HPDE6-E6E7 (cell line): ENCODE measurements around the gene TNS3.

Source experiments
- DNase-seq: peaks from one replicate; pipeline ENCODE4 v3.0.0; 2011; ENCODE audit warnings: missing footprints; ENCODE audit errors: extremely low spot score

The TNS3 gene

DNA sequence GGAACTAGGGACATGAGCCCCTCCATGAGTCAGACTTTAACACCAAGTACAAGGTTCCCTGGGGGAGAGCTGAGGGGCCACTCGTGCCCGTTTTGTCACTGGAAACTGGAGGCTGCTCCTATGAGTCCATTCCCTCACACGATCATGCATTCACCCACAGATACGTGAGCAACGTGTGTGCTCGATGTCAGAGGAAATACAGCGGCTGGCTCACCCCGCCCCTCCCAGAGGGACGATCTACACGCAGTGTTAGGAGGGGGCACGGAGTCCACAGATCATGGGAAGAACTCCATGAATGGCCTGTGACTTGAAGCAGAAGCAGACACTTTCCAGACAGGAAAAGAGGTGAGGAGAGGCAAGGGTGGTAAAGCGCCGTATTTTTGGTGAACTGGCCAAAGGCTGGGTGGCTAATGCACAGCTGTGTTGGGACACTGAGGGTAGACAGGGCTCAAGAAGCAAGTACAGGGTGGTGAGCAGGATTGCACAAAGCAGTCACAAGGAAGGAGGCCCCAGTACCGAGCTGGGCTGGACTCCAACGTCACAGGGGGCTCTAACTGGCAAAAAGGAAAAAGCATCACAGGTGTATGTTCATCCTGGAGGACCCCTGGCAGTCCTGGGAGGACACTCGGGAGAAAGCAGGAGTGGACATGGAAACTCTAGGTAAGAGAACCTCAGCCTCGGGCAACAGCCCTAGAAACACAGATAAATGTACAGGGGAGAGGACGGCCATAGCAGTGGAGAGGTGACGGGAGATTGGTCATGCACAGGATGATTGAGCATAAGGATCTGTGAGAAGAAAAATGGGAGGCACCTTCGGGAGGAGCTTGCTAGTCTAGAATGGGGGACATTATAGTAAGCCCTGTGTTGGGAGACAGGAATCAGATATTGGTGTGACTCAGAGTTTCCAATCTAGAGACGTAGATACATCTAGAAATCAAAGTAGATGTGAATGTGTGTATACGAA is 41.2 kb downstream of the TNS3 start:
- DNase-seq = no peak

DNA sequence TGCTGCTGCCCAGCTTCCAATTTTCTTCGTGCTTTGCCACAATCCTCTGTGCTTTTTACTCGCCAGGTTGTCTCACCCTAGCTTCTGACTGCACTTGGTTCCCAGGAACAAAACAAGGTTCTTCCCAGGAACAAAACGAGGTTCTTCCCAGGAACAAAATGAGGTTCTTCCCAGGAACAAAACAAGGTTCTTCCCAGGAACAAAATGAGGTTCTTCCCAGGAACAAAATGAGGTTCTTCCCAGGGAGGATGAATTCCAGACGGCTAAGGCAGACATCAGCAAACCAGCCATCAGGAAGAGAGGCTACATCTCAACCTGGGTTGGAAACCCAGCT is 41.9 kb downstream of the TNS3 start:
- DNase-seq = no peak

DNA sequence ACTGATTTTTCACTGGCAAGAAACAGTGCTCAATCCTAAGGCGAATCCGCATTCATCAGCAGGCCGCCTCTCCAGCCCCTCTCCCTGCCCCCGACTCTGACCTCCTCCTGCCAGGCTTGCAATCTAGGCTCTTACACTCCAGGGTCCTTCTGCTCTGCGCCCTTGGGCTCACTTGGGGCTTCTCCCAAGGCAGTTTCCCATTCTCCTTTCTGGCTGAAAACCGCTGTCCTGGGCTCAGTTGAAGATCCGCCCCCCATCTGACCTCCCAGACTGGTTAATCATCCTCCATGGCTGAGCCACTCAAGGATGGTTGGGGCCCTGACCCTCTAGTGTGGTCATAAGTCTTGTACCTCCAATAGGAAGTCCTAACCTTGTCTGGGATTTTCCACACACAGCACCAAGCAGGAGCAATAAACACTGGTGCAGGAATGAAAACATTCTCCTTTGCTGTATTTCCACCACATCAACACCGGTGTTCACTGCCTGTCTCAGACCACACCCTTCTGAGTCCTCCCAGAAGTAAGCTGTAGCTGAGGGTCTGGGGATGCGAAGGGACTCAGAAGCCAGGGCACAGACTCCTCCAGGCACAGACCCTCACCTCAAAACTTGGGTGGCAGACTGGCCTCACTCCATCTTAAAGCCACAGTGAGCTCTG is 42.4 kb downstream of the TNS3 start:
- no peak for DNase-seq

DNA sequence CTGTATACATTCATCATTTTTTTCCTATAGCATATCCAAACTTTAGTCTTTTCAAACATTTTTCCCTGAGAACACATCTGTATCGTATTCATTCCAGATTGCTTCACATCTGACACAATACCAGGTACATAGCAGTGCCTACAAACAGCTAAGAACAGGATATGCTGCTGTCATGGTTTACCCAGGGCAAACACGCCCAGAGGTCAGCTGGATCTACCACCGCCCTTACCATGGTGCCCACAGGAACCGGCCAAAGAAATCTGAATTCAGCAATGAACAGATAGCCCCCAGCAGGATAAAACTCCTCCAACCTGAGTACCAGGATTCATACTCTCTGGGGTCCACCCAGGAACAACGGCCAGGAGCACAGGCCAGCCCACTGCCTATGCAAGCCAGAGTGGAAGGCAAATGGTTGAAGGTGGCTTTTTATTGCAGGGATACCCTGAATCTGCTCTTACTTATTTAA is 43.0 kb downstream of the TNS3 start:
- DNase-seq = no peak

DNA sequence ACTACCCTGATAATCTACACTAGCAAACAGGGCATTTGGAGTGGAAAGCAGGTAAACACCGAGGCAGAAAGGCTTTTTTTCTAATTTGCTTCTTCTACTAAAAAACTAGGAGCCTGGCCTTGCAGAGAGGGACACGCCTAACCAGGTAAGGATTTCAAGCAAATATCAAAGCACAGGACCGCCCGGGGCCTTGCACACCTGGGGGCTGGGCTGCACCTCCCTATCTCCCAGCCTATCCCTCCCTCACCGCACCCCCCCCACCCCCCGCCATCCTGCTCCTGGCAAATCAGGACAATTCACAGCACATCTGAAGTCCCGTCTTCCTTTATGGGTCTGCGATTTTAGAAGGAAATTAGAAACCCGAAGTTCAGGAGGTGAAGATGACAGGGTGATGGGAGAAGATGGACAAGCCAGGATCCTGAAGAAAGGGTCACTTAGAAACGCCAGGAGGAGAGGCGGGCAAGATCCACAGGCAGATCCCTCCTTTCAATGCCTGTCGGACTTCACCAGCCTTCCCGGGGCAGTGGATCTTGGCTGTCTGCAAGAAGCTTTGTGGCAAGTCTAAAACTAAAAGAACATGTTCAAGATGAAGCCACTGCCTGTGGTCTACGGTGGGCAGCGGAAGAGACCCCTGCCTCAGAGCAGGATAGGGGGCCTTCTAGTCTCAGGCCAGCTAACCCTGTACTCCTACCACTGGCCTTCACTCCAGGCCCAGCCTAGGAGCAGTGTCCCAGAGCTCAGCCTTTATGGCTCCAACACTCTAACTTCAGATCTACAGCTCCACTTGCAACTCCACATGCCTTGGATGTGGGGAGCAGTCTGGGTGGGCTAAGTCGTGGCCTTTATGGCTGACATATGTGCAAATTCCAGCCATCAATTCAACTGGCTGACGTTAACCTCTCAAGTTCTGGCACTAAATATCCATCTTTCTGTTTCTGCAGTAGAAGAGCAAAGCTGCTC is 43.9 kb downstream of the TNS3 start:
- no peak for DNase-seq

DNA sequence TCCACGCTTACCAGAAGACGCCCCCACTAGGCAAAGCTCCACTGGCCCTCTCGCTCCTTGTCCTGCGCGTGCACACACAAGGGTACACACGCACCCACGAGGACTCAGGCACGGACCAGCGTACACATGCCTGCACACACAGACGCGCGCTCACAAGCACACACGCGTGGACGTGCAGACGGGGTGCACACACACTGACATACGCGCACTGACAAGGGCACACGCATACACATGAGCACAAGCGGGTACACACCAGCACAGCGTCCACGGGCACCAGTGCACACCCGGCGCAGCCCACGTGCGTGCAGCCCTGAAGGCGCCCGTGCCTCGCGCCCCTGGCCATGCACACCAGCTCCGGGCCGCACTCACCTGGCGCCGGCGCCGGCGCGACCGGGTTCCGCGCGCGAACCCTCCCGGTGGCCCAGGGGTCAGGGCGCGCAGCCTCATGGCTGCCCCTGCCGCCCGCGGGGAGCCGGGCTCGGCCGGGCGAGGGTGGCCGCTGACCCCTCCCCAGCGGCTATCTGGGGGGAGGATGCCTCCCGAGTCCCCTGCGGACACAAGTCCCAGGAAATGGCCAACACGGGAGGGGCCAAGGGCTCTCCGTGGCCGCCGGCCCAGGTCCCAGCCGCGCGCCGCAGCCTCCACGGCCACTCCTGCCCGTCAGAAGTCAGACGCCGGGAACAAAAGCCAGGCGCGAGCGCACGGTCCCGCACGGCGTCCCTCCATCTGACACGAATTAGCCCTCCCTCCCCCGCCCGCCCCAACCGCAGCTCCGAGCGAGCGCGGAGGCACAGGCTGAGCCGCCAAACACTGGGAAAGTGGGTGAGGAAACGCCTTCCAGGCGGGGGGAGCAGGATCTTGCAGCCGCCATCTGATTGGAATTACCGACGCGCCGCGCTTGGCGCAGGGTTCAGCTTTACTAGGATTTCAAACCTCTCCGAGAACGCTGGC is 45.0 kb downstream of the TNS3 start:
- no peak for DNase-seq

DNA sequence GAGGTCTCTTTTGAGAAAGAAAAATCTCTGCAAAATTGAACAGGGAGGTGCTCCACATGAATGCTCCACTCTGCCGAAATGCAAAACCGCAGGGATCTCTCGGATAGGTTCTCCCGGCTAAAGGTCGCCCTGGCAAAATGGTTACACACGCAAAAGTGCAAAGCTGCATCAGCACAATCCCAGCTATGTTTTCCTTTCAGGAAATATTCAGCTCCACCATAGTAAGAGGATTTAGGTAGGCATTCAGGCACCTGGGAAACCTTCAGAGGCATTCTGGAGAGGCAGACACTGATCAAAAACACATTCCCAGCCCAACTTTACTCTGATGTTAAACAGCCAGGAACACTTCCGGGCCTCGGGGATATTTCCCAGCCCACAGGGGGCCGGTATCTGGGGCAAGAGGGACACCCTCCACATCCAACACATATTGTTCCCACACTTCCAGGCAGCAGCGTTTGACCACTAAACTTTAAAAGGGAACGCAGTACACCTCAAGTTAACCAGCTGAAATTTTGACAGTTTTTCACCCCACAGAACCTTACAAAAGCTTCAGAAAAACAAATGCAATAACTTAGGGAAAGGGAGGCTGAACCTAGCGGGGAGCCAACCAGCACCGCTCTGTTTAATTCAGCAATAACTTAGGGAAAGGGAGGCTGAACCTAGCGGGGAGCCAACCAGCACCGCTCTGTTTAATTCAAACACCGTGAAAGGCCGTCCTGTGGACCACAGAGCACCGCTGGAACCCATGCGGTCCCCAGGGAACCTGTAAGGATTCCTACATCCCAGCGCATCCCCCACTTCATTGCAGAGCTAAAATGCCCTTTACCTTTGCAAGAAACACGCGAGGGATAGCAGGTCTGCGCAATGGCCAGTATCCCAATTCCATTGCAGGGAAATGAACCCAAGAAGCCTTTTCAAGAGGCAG is 45.9 kb downstream of the TNS3 start:
- DNase-seq = no peak

DNA sequence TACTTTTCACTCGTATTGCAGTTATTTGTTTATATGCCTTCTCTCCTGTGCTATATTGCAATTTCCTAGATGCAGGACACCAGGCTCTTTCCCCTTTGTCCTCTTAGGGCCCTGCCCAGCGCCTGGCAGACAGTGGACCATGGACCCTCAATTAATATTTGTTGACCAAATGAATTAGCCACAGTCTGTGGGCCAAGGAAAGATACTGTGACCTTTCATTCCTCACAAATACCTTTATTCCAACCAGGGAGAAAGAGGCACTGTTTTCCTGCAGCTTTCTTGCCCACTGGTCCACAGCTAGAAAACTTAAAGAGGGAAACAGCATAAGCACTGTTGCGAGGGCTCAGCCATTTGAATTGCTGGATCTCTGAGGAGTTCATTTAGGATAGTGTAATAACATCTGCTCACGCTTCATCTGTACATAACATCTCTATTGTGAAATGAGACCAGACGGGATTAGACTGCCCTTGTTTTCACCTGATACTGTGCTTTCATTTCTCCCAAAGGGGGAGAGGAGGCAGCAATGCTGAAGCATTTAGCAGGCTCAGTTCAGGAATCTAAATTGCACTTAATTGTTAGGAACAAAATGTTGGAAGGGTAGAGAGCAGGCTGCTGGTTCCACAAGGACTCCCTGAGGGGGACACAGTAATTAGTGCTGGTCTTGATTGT is 46.7 kb downstream of the TNS3 start:
- no peak for DNase-seq

DNA sequence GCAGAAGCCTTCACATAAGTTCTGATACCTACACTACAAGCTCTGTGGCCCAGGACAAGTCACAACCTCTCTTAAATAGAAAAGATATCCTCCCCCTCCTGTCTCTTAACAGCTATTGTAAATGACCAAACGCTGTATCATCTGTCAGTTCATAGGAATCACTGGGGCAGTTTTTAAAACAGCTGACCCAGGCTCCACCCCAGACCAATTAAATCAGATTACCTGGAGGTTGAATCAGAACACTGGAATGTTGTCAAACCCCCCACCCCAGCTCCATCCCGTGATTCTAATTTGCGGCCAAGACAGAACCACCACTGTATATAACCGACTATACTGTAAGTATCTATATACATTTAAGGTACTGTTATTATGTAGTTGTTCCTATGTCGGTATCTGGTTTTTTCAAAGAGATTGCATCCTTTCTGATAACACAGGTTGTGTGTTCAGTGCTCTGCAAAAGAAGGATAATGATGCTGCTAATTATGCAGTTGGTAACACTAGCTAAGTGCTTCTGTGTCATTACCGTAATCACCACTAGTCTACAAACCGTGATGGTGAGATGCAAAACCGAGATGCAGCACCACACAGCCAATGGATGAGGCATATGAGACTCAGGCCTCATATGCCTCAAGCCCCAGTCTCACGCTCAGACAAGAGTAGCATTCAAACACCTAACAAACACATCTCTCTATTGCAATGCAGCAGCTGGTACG is 47.4 kb downstream of the TNS3 start:
- peak; percentile 87 for DNase-seq

DNA sequence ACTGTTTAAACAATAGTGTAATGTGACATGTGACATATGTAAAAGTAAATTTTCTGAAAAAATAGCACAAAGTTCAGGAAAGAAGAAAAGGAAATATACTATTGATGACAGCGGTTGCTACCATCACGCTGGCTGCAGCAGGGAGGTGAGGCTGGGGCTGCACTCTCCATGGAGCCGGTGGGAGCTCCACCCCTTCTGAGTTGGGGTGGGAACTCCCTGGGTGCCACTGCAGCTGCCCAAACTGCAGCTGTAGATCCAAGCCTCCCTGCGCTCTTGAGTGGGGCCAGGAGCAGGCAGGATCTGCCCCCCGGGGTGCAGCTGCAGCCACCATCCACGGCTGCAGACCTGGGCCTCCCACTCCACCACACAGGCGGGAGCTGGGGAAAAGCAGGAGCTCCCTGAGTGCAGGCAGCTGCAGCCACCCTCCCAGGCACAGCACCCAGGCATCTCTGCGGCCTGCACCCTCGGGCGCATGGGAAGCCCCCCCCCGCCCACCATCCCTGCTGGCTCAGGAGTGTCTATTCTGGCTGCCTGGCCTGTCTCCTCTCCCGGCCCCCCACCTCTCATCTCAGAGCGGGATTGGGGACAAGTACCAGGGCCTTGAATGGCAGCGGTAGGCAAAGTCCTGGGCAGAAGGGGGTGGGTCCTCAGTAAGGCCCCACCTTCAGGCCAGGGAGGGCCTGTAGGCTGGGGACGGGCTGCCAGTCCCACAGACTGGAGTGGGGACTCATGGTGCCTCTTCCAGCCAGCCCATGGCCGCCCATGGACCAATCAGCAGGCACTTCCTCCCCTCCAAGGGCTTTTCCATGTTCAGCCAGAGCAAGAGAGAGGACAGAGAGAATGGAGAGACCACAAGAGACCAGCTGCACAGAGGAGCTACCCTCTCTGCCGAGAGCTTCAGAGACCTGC is 50.1 kb downstream of the TNS3 start:
- no peak for DNase-seq

DNA sequence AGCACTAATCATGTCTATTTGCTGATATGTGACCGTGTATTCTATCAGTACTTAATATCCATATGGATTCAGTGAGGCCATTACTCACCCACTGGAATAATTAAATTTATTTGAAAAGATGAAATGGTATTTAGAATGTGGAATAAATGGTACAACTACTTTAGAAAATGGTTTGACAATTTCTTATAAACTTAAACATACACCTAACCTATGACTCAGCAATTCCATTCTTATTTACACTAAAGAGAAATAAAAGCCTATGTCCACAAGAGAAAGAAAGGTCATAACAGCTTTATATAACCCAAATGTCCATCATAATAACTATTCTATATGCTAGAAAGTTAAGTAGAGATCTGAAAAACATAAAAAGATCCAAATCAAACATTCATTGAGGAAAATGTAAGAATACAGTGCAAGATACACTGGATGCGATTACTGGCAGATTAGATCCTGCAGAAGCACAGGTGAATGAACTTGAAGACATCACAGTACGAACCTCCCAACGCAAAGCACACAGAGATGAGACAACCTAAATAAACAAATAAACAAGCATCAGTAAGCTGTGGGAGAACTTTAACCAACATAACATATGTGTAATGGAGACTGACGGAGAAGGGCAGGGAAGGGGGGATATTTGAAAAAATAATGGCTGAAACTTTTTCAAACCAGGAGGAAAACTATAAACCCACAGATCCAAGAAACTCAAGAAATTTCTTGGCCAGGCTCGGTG is 51.9 kb downstream of the TNS3 start:
- DNase-seq = no peak

DNA sequence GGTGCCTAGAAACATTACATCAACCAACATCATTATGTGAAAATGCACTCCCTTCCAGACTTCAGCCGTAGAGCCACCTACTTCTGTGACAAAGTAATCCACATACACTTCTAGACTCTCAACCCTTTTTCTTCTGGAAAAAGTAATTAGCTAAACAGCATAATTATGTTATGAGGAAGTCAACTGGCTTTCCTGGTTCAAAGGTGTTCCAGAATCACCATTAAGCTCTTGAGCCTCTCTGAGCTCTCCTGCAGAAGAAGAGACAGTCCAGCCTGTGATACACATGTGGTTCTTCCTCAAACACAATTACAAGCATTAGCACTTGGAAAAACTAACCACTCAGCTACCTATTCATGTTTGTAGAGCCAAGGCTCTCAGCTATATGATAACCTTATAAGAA is 52.5 kb downstream of the TNS3 start:
- DNase-seq = no peak

DNA sequence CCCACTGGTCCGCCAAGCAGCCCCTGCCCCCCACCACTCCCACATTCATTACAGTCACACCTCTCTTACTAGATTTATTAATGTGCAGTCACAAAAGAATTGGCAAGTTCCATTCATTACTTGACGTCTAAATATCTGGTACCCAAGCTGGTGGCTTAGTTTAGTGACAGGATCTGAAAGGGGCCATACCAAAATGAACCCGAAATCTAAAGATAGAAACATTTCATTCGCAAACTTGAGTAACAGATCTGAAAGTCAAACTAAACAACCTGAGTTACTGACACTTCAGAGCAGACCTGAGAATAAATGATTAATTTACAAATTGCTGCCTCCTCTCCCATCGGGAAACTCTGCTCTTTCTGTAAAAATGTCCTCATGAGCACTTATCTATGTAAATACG is 53.4 kb downstream of the TNS3 start:
- DNase-seq = no peak

DNA sequence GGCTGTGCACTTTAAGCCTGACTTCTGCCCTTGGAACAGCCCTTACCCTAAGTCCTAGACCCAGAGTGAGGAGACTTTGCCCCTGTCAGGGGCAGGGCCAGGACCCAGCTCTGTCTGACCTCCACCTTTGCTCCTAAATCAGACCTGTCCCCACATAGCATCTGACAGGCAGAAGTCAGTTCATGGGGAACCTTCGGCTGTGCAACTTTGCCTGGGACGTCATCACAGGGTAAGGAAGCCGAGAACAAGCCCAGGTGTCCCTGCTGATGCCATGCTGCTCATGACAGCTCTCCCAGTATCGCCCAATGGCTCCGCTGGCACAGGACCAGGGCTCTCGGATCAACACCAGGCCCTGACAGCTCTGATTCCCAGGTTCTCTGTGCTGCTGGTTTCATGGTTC is 55.4 kb downstream of the TNS3 start:
- DNase-seq = no peak

DNA sequence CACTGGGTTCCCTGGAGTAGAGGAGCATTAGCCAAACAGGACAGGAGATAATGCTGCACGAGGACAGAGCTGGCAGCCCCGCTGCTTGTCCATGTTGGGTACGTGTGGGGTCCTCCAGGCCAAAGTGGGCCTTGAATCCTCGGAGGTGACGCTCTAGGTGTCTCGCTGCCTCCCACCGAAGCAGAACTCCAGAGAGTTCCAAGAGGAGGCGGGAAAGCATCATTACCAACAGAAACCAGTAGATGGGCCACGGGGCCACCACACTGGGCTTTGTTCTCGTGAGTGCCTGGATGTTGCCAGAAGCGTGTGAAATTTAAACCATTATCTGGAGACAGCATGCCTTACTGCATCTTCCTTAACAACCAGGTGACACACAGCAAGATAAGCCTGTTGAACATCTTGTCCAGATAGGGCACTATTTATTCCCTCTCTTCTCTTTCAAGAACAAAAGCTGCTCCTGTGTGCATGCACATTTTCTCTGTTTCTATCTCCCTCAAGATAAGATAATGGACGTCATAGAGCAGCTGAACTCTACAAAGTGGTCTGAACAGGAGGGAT is 56.8 kb downstream of the TNS3 start:
- no peak for DNase-seq

DNA sequence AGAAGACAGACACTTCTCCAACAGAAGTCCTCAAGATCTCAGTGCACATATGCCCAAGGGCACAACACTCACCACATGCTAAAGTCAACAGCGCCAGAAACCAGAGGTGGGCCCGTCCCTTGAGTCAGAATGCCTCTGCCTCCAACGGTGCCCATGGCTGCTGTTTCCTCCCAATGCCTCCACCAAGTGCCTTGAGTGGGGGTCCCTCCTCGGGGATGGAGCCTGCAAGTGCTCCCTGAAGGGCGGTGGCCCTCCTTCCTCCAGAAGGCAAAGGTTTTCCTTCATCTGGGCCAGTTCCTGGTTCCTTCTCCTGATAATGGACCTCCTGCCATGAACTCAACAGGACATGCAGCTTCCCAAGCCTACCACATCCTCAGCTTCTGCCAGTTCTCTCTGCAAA is 58.5 kb downstream of the TNS3 start:
- DNase-seq = no peak
